Common myeloid progenitor, CD34-positive (primary cell): ENCODE results near the gene SIX2. TPM values are rescaled to one million over a fixed set of nuclear protein-coding genes. Genes with fewer than 3 reads are reported as not detected.

Source experiments
- CTCF ChIA-PET: fragments of 350-600 bp; sonication (Branson Sonifier 250); formaldehyde crosslinking; loops from one replicate; lab custom pipeline; 2021; ENCODE audit warnings: antibody characterized with exemption; lab: Charles Lee
- POLR2A ChIA-PET: fragments of 350-600 bp; sonication (Branson Sonifier 250); formaldehyde crosslinking; loops from one replicate; lab custom pipeline; 2021; ENCODE audit warnings: antibody characterized with exemption; lab: Charles Lee
- DNase-seq, 3 donors: peaks; one replicate each; pipeline versions ENCODE4 v3.0.0 to v3.0.0-alpha.2; 2013
- H3K27ac ChIP-seq, 2 experiments: 1 replicate in 1 of 2; 2 replicates in 1 of 2; pipeline ENCODE4 v1.7.0; 2013; ENCODE audit warnings: inconsistent platforms in 2 of 2, low read length in 2 of 2, mild to moderate bottlenecking in 2 of 2, low read depth in 1 of 2, moderate library complexity in 1 of 2; ENCODE audit not compliant: severe bottlenecking in 2 of 2, insufficient read depth in 1 of 2, poor library complexity in 1 of 2
- H3K27me3 ChIP-seq, 5 experiments: replicated peaks in 2 of 5; 1 replicate in 3 of 5; 2 replicates in 2 of 5; pipeline versions ENCODE4 v1.6.1 to v1.7.0; 2013; ENCODE audit warnings: low read length in 4 of 5, mild to moderate bottlenecking in 2 of 5, moderate library complexity in 2 of 5, inconsistent platforms in 1 of 5; ENCODE audit not compliant: insufficient read depth in 5 of 5, control insufficient read depth in 4 of 5
- H3K36me3 ChIP-seq, 4 experiments: 1 replicate in 2 of 4; 2 replicates in 2 of 4; pipeline versions ENCODE4 v1.6.1 to v1.7.0; 2013; ENCODE audit warnings: low read length in 3 of 4, control low read depth in 1 of 4, mild to moderate bottlenecking in 1 of 4; ENCODE audit not compliant: control insufficient read depth in 4 of 4, insufficient read depth in 4 of 4
- H3K4me1 ChIP-seq, 4 experiments: 1 replicate in 3 of 4; 2 replicates in 1 of 4; pipeline versions ENCODE4 v1.6.1 to v1.7.1; 2013; ENCODE audit warnings: low read length in 3 of 4, mild to moderate bottlenecking in 3 of 4, control low read depth in 1 of 4, inconsistent platforms in 1 of 4, moderate library complexity in 1 of 4; ENCODE audit not compliant: control insufficient read depth in 4 of 4, insufficient read depth in 4 of 4; ENCODE audit errors: control extremely low read depth in 1 of 4
- H3K4me3 ChIP-seq, 7 experiments: 1 replicate in 4 of 7; 2 replicates in 3 of 7; pipeline versions ENCODE4 v1.5.1 to v1.7.0; 2013; ENCODE audit warnings: mild to moderate bottlenecking in 7 of 7, low read length in 6 of 7, moderate library complexity in 6 of 7, inconsistent platforms in 2 of 7, low read depth in 2 of 7, control low read depth in 1 of 7; ENCODE audit not compliant: insufficient read depth in 4 of 7, control insufficient read depth in 1 of 7; ENCODE audit errors: extremely low read depth in 1 of 7
- H3K9me3 ChIP-seq, 5 experiments: 1 replicate in 4 of 5; 2 replicates in 1 of 5; pipeline versions ENCODE4 v1.6.1 to v1.7.1; 2013; ENCODE audit warnings: low read length in 4 of 5, mild to moderate bottlenecking in 2 of 5, inconsistent platforms in 1 of 5, low read depth in 1 of 5, moderate library complexity in 1 of 5; ENCODE audit not compliant: control insufficient read depth in 4 of 5, insufficient read depth in 2 of 5; ENCODE audit errors: control extremely low read depth in 1 of 5
- WGBS: methylation state at CpG from one replicate; pipeline ENCODE4 v1.1.5; 2013; ENCODE audit not compliant: insufficient coverage; 5-methylcytosine and 5-hydroxymethylcytosine counted together
- polyA plus RNA-seq: library from polyadenylated mRNA; unstranded; fragments of 120-200 nt; gene quantifications from one replicate; pipeline ENCODE4 v1.2.1, GENCODE V29; 2013

SIX2 gene
- 0.03 TPM for polyA plus RNA-seq

DNA sequence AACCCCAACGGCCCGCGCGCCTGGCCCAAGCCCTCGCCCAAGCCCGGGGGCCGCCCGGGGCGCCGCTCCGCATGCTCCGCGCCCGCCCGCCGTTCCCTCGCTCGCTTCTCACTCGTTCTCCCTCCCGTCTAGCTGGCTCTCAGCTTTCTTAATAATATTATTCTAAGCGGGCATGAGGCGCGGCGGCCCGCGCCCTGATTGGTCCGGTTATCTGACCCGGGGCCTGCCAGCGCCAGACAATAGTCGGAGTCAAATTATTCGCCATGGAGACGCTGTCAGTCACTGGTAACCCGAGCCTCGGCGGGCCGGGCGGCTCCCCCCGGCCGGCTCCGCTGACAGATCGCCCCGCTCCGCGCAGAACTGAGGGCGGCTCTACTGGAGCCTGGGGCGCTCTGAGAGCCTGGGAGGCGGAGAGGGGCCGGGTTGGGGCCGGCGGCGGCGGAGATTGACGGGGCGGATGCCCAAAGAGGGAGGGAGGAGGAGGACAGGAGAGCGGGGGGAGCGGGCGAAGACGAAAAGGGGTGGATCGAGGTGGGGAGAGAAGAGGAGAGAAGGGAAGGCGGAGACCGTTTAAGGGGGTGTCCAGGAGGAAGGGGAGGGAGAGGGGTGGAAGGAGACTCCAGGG is at the start of gene SIX2:
SIX2 (minus strand) TSS at position 150 of the 625 bp plus-strand sequence. CDS start 342 bp downstream, outside the sequence.
- ChIA-PET CTCF (interaction anchor here (1.0 to 1.7 kb wide), 3 partner anchors 11 to 558 kb away, joined by 3 to 6 read pairs (median 6); no protein-coding TSS in a partner anchor), POLR2A (no interaction called here)
- Histone ChIP-seq H3K27me3 (peaks cover 0 to 100% (median 74%) of the 10 kb centered on the region in 5 experiments), H3K4me3 (peak within 1 kb of the TSS in 6 of 7 experiments; percentile 37 to 61 (median 50)), H3K9me3 (peaks cover 0 to 3% (median 0%) of the 10 kb centered on the region in 5 experiments), H3K27ac (no peak within 1 kb of the TSS), H3K4me1 (peaks cover 0 to 65% (median 46%) of the 10 kb centered on the region in 4 experiments), H3K36me3 (no peaks in the 10 kb centered on the region)
- DNase-seq = peak in 2 of 3 donors; percentile 30 to 51
- WGBS = 0% methylated on average over 59 of the region's 61 CpGs

- ChIA-PET POLR2A (no interaction called here), CTCF (no interaction called here)
- Histone ChIP-seq H3K27ac (no peak overlapping the region), H3K27me3 (no peaks in the 10 kb centered on the region), H3K4me3 (no peak overlapping the region), H3K4me1 (no peaks in the 10 kb centered on the region), H3K9me3 (peaks cover 0 to 2% (median 0%) of the 10 kb centered on the region in 5 experiments), H3K36me3 (no peaks in the 10 kb centered on the region)
- WGBS = 94% methylated on average over 4 of the region's 7 CpGs
- no peak for DNase-seq
Measured at GRCh38 chr2:45055162-45055605, 45.9 kb upstream of the SIX2 start.

- peaks cover 0 to 2% (median 0%) of the 10 kb centered on the region in 5 experiments for H3K9me3 ChIP-seq
- H3K4me1 ChIP-seq = no peaks in the 10 kb centered on the region
- 97% methylated on average over 8 of the region's 8 CpGs for WGBS
- H3K36me3 ChIP-seq = no peaks in the 10 kb centered on the region
- H3K27me3 ChIP-seq = no peaks in the 10 kb centered on the region
- no peak overlapping the region for H3K4me3 ChIP-seq
- POLR2A ChIA-PET = no interaction called here
- DNase-seq = no peak
- CTCF ChIA-PET = no interaction called here
- H3K27ac ChIP-seq = no peak overlapping the region
Measured at GRCh38 chr2:45053966-45054365, 44.7 kb upstream of the SIX2 start.

GRCh38 chr2:45052388-45052928 is 43.2 kb upstream of the SIX2 start:
- Histone ChIP-seq H3K27me3 (no peaks in the 10 kb centered on the region), H3K4me1 (no peaks in the 10 kb centered on the region), H3K27ac (no peak overlapping the region), H3K36me3 (no peaks in the 10 kb centered on the region), H3K9me3 (no peaks in the 10 kb centered on the region), H3K4me3 (no peak overlapping the region)
- ChIA-PET CTCF (interaction anchor here (0.6 kb wide), 1 partner anchor 906 kb away, joined by 3 read pairs; no protein-coding TSS in a partner anchor), POLR2A (no interaction called here)
- no peak for DNase-seq
- WGBS = 98% methylated on average over 5 of the region's 5 CpGs

GRCh38 chr2:45049569-45050336 is 40.5 kb upstream of the SIX2 start:
- ChIA-PET CTCF (no interaction called here), POLR2A (no interaction called here)
- H3K36me3 ChIP-seq = no peaks in the 10 kb centered on the region
- no peaks in the 10 kb centered on the region for H3K4me1 ChIP-seq
- no peaks in the 10 kb centered on the region for H3K27me3 ChIP-seq
- 88% methylated on average over 11 of the region's 19 CpGs for WGBS
- DNase-seq = no peak
- no peaks in the 10 kb centered on the region for H3K9me3 ChIP-seq
- H3K27ac ChIP-seq = no peak overlapping the region
- H3K4me3 ChIP-seq = no peak overlapping the region

DNA sequence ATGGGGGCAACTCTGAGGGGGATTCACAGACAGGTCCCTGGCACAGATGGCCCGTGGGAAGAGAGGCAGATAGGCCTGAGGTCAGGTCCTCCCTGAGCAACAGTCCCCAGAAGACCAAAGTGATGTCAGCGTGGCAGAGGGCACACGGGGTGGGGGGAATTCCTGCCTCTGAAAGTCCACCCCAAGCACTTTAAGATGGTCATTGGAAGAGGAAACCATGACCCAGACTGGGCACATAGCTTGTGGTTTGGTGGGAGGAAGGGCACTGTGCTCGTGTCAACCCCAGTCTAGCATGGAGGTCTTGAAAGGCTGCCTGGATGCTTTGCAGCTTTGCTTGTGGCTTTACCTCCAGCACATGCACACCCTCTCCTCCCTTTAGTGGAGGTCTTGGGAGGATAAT is 38.0 kb upstream of the SIX2 start:
- no peaks in the 10 kb centered on the region for H3K36me3 ChIP-seq
- DNase-seq = no peak
- H3K27me3 ChIP-seq = peaks cover 0 to 6% (median 0%) of the 10 kb centered on the region in 5 experiments
- ChIA-PET POLR2A (no interaction called here), CTCF (no interaction called here)
- no peaks in the 10 kb centered on the region for H3K4me1 ChIP-seq
- WGBS = 100% methylated on average over 3 of the region's 4 CpGs
- H3K4me3 ChIP-seq = no peak overlapping the region
- no peaks in the 10 kb centered on the region for H3K9me3 ChIP-seq
- H3K27ac ChIP-seq = no peak overlapping the region

DNA sequence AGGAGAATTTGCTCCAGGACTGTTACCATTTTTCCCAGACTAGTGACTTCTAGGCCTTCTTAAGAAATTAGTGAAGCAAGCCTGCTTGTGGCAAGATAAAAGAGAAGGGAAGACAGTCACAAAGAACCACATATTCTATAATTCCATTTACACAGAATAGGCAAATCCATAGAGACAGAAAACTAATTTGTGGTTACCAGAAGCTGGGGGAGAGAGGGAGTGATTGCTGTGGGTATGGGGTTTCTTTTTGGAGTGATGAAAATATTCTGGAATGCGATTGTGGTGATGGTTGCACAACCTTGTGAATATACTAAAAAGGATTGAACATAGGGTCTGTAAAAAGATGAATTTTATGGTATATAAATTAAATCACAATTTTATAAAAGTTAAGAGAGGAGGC is 37.5 kb upstream of the SIX2 start:
- no peak for DNase-seq
- H3K27ac ChIP-seq = no peak overlapping the region
- H3K36me3 ChIP-seq = no peaks in the 10 kb centered on the region
- H3K27me3 ChIP-seq = peaks cover 0 to 11% (median 0%) of the 10 kb centered on the region in 5 experiments
- H3K4me3 ChIP-seq = no peak overlapping the region
- POLR2A ChIA-PET = no interaction called here
- H3K9me3 ChIP-seq = no peaks in the 10 kb centered on the region
- WGBS = no CpG with 5 or more reads among the region's 1 CpG
- no peaks in the 10 kb centered on the region for H3K4me1 ChIP-seq
- CTCF ChIA-PET = no interaction called here
